Omental fat pad (tissue), 4 donors: ENCODE data around the gene KISS1. TPM values are rescaled to one million over a fixed set of nuclear protein-coding genes. Genes with fewer than 3 reads are reported as not detected.
A peak's percentile ranks its signal among the peaks of the same experiment; 100 is the strongest.

Source experiments
- ATAC-seq: fragments of 150-250 bp; one replicate; pipeline ENCODE4 v1.9.1; 2016; ENCODE audit warnings: mild to moderate bottlenecking, moderate library complexity; ENCODE audit not compliant: low FRiP score
- DNase-seq: peaks from one replicate; pipeline ENCODE4 v3.0.0-alpha.2; 2019; ENCODE audit warnings: low spot score
- CTCF ChIP-seq, 3 donors: fragments of 450-650 bp; IDR thresholded peaks; one replicate each; pipeline ENCODE4 v1.5.1; 2016 to 2017; ENCODE audit warnings: antibody characterized with exemption in 3 of 3, mild to moderate bottlenecking in 3 of 3, moderate library complexity in 2 of 3
- total RNA-seq, 4 donors: library from RNA; depleted of rRNA; stranded (reverse); fragments of >200 nt; gene quantifications; one replicate each; pipeline ENCODE4 v1.1.0, GENCODE V29; 2016

The KISS1 gene
- total RNA-seq, 4 donors from 2014 or later, result not detected

GRCh38 chr1:204211046-204211445 is 14.8 kb upstream of the KISS1 start:
- TF ChIP-seq CTCF (IDR thresholded peaks at IDR 0.05), result no peak
- ATAC-seq (no peak), DNase-seq (no peak)

GRCh38 chr1:204207136-204207616 is 10.9 kb upstream of the KISS1 start:
- ATAC-seq, result peak; percentile 72

GRCh38 chr1:204206121-204206520 is 9.8 kb upstream of the KISS1 start:
- TF ChIP-seq CTCF (IDR thresholded peaks at IDR 0.05), result no peak
- ATAC-seq, result no peak

More at GRCh38 chr1:204207136-204207616, 10.9 kb upstream of the KISS1 start:
- peak in 1 of 3 donors; percentile 53 for TF ChIP-seq CTCF (IDR thresholded peaks at IDR 0.05)
- DNase-seq, result peak; percentile 77

GRCh38 chr1:204205486-204205885 is 9.2 kb upstream of the KISS1 start:
- DNase-seq (no peak), ATAC-seq (no peak)
- no peak for TF ChIP-seq CTCF (IDR thresholded peaks at IDR 0.05)

More at GRCh38 chr1:204206121-204206520, 9.8 kb upstream of the KISS1 start:
- no peak for DNase-seq

GRCh38 chr1:204204944-204205343 is 8.7 kb upstream of the KISS1 start:
- DNase-seq, result no peak
- ATAC-seq, result no peak
- no peak for TF ChIP-seq CTCF (IDR thresholded peaks at IDR 0.05)

GRCh38 chr1:204203206-204203767 is 7.0 kb upstream of the KISS1 start:
- ATAC-seq (no peak), DNase-seq (no peak)
- TF ChIP-seq CTCF (IDR thresholded peaks at IDR 0.05), result no peak

- TF ChIP-seq CTCF (IDR thresholded peaks at IDR 0.05), result no peak
- ATAC-seq (no peak), DNase-seq (no peak)
Observed at GRCh38 chr1:204202481-204202880, 6.2 kb upstream of the KISS1 start.
